H9 (cell line): ENCODE results near the gene TGFBR3L. TPM values are rescaled to one million over a fixed set of nuclear protein-coding genes. Genes with fewer than 3 reads are reported as not detected.
A peak's percentile ranks its signal among the peaks of the same experiment; 100 is the strongest.

ENCODE experiments used
- DNase-seq: peaks from one replicate; pipeline ENCODE4 v3.0.0-alpha.2; 2017
- H2AFZ ChIP-seq: one replicate; pipeline ENCODE4 v1.6.1; 2013; ENCODE audit warnings: mild to moderate bottlenecking, low read length, control low read depth, moderate library complexity
- H2AK5ac ChIP-seq: 2 replicates; pipeline ENCODE4 v1.6.1; 2013; ENCODE audit warnings: low read length, control low read depth, mixed read lengths; ENCODE audit not compliant: insufficient read length
- H2BK120ac ChIP-seq: one replicate; pipeline ENCODE4 v1.6.1; 2013; ENCODE audit warnings: low read depth, mild to moderate bottlenecking, low read length, control low read depth, inconsistent platforms; ENCODE audit not compliant: poor library complexity, severe bottlenecking
- H2BK12ac ChIP-seq: 2 replicates; pipeline ENCODE4 v1.6.1; 2013; ENCODE audit warnings: low read length, control low read depth, mixed read lengths, low read depth; ENCODE audit not compliant: insufficient read length
- H2BK15ac ChIP-seq: 2 replicates; pipeline ENCODE4 v1.6.1; 2013; ENCODE audit warnings: low read depth, low read length, control low read depth
- H2BK20ac ChIP-seq: one replicate; pipeline ENCODE4 v1.6.1; 2013; ENCODE audit warnings: low read depth, mild to moderate bottlenecking, low read length, control low read depth, inconsistent platforms; ENCODE audit not compliant: poor library complexity, severe bottlenecking
- H2BK5ac ChIP-seq: 2 replicates; pipeline ENCODE4 v1.6.1; 2013; ENCODE audit warnings: low read length, control low read depth, mixed read lengths; ENCODE audit not compliant: insufficient read length
- H3K14ac ChIP-seq: 2 replicates; pipeline ENCODE4 v1.6.1; 2013; ENCODE audit warnings: low read length, control low read depth; ENCODE audit not compliant: insufficient read depth
- H3K18ac ChIP-seq: 2 replicates; pipeline ENCODE4 v1.6.1; 2013; ENCODE audit warnings: low read depth, mild to moderate bottlenecking, mixed read lengths, low read length, control low read depth; ENCODE audit not compliant: insufficient read length
- H3K23ac ChIP-seq: 2 replicates; pipeline ENCODE4 v1.6.1; 2013; ENCODE audit warnings: low read length, control low read depth, mixed read lengths, low read depth; ENCODE audit not compliant: insufficient read length
- H3K23me2 ChIP-seq: 2 replicates; pipeline ENCODE4 v1.6.1; 2013; ENCODE audit warnings: low read depth, mild to moderate bottlenecking, mixed read lengths, low read length, control low read depth; ENCODE audit not compliant: insufficient read length, poor library complexity, severe bottlenecking
- H3K27ac ChIP-seq: 2 replicates; pipeline ENCODE4 v1.5.1; 2013; ENCODE audit warnings: low read length, control low read depth, mixed read lengths, low read depth; ENCODE audit not compliant: insufficient read length
- H3K27me3 ChIP-seq: 2 replicates; pipeline ENCODE4 v1.6.1; 2013; ENCODE audit warnings: low read length, control low read depth, inconsistent platforms; ENCODE audit not compliant: insufficient read depth
- H3K4ac ChIP-seq: 2 replicates; pipeline ENCODE4 v1.6.1; 2013; ENCODE audit warnings: low read depth, mild to moderate bottlenecking, control low read depth, inconsistent platforms, low read length, moderate library complexity
- H3K4me1 ChIP-seq: 2 replicates; pipeline ENCODE4 v1.6.1; 2013; ENCODE audit warnings: low read length, control low read depth, inconsistent platforms; ENCODE audit not compliant: insufficient read depth
- H3K4me2 ChIP-seq: 2 replicates; pipeline ENCODE4 v1.6.1; 2013; ENCODE audit warnings: low read length, control low read depth, mixed read lengths; ENCODE audit not compliant: insufficient read length, insufficient read depth
- H3K56ac ChIP-seq: 2 replicates; pipeline ENCODE4 v1.6.1; 2013; ENCODE audit warnings: low read depth, mild to moderate bottlenecking, mixed read lengths, low read length, control low read depth; ENCODE audit not compliant: insufficient read length
- H3K79me1 ChIP-seq: 2 replicates; pipeline ENCODE4 v1.6.1; 2013; ENCODE audit warnings: low read depth, mild to moderate bottlenecking, moderate library complexity, low read length, control low read depth, inconsistent platforms; ENCODE audit not compliant: insufficient read depth, poor library complexity, severe bottlenecking
- H3K79me2 ChIP-seq: 2 replicates; pipeline ENCODE4 v1.6.1; 2013; ENCODE audit warnings: low read length, control low read depth, inconsistent platforms; ENCODE audit not compliant: insufficient read depth
- H3K9ac ChIP-seq: 2 replicates; pipeline ENCODE4 v1.6.1; 2013; ENCODE audit warnings: low read length, control low read depth, mixed read lengths; ENCODE audit not compliant: insufficient read length; ENCODE audit errors: extremely low read depth
- H3K9me3 ChIP-seq: one replicate; pipeline ENCODE4 v1.6.1; 2013; ENCODE audit warnings: low read depth, low read length, inconsistent platforms; ENCODE audit not compliant: control insufficient read depth
- H3T11ph ChIP-seq: one replicate; pipeline ENCODE4 v1.6.1; 2013; ENCODE audit warnings: mild to moderate bottlenecking, low read length, control low read depth, inconsistent platforms
- H4K20me1 ChIP-seq: one replicate; pipeline ENCODE4 v1.6.1; 2013; ENCODE audit not compliant: control insufficient read depth, insufficient read length, insufficient read depth
- H4K5ac ChIP-seq: 2 replicates; pipeline ENCODE4 v1.6.1; 2013; ENCODE audit warnings: low read depth, mild to moderate bottlenecking, mixed read lengths, low read length, control low read depth; ENCODE audit not compliant: insufficient read length
- H4K8ac ChIP-seq: replicated peaks from 2 replicates; pipeline ENCODE4 v1.6.1; 2013; ENCODE audit warnings: low read length, control low read depth, mixed read lengths, low read depth; ENCODE audit not compliant: insufficient read length
- H4K91ac ChIP-seq: 2 replicates; pipeline ENCODE4 v1.6.1; 2013; ENCODE audit warnings: low read depth, mild to moderate bottlenecking, moderate library complexity, mixed read lengths, low read length, control low read depth; ENCODE audit not compliant: insufficient read length
- H3K27ac Mint-ChIP-seq, 3 experiments: 2 replicates in 2 of 3; 3 replicates in 1 of 3; pipeline ENCODE4 v1.8.0; 2020 to 2021; ENCODE audit warnings: mixed read lengths in 3 of 3, mild to moderate bottlenecking in 1 of 3, moderate library complexity in 1 of 3
- H3K27me3 Mint-ChIP-seq: 2 replicates; pipeline ENCODE4 v1.8.0; 2021; ENCODE audit warnings: low read depth, mild to moderate bottlenecking, moderate library complexity, mixed read lengths
- H3K36me3 Mint-ChIP-seq, 3 experiments: 2 replicates in 2 of 3; 3 replicates in 1 of 3; pipeline ENCODE4 v1.8.0; 2020 to 2021; ENCODE audit warnings: low read depth in 3 of 3, mixed read lengths in 3 of 3; ENCODE audit not compliant: insufficient read depth in 1 of 3
- H3K4me1 Mint-ChIP-seq, 2 experiments: 2 replicates each; pipeline ENCODE4 v1.8.0; 2020; ENCODE audit warnings: mixed read lengths in 2 of 2
- H3K4me3 Mint-ChIP-seq, 2 experiments: 2 replicates in 1 of 2; 3 replicates in 1 of 2; pipeline ENCODE4 v1.8.0; 2020 to 2021; ENCODE audit warnings: mild to moderate bottlenecking in 2 of 2, mixed read lengths in 2 of 2, moderate library complexity in 1 of 2
- H3K9me3 Mint-ChIP-seq, 2 experiments: 2 replicates in 1 of 2; 3 replicates in 1 of 2; pipeline ENCODE4 v1.8.0; 2020; ENCODE audit warnings: mild to moderate bottlenecking in 2 of 2, mixed read lengths in 2 of 2, moderate library complexity in 1 of 2
- CTCF ChIP-seq: fragments of 200-600 bp; sonication (generic); conservative IDR thresholded peaks from 3 replicates; pipeline ENCODE4 v1.8.0; 2021; ENCODE audit warnings: antibody characterized with exemption, mild to moderate bottlenecking
- WGBS: extraction: QIAGEN DNeasy Blood & Tissue Kit; methylation state at CpG from one replicate; pipeline ENCODE4 v1.1.7; 2013; ENCODE audit warnings: missing lambda C conversion rate, low lambda C conversion rate, mixed read lengths; ENCODE audit not compliant: insufficient read length; ENCODE audit errors: extremely low coverage; 5-methylcytosine and 5-hydroxymethylcytosine counted together
- total RNA-seq: library from RNA; stranded (reverse); gene quantifications from 2 replicates; pipeline ENCODE4 v1.2.1, GENCODE V29; 2021

TGFBR3L gene
- total RNA-seq, 1 experiment from 2014 or later: 5.5 TPM

DNA sequence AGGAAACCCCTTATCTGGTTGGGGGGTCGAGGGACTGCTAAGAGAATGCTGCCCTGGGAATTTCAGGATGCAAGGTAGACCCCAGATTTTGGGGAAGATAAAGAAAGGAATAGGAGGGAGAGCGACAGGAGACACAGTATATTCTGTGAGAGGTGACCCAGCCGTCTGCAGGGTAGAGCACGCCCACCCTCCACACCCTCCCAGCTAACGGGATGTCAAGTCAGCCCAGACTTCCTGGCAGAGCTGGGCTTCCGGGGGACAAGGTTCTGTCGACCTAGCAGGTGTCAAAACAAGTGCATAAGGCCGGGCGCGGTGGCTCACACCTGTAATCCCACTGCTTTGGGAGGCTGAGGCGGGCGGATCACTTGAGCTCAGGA, 39.7 kb upstream of the TGFBR3L start:
- Histone ChIP-seq H3K9me3 (no peaks in the 10 kb centered on the region), H2AFZ (peak overlapping the region; percentile 22), H2BK12ac (no peak overlapping the region), H3K27ac (no peak overlapping the region), H2BK20ac (no peak overlapping the region), H3K9ac (no peak overlapping the region), H3K18ac (no peak overlapping the region), H3K27me3 (peaks cover 1% of the 10 kb centered on the region; the same call in 1 of the 2 replicates), H4K20me1 (no peaks in the 10 kb centered on the region), H3K14ac (no peak overlapping the region), H3K79me1 (no peaks in the 10 kb centered on the region), H4K91ac (no peak overlapping the region), H3K56ac (no peak overlapping the region), H2BK120ac (no peak overlapping the region), H3K4me1 (no peaks in the 10 kb centered on the region; the same call in 1 of the 2 replicates), H2BK15ac (no peak overlapping the region; the same call in 1 of the 2 replicates), H2AK5ac (no peak overlapping the region), H3K4ac (no peak overlapping the region), H4K5ac (no peak overlapping the region), H4K8ac (no peak overlapping the region), H2BK5ac (no peak overlapping the region), H3K4me2 (peak overlapping the region; percentile 62), H3K23ac (no peak overlapping the region), H3T11ph (no peak overlapping the region), H3K79me2 (no peaks in the 10 kb centered on the region), H3K23me2 (peaks cover 9% of the 10 kb centered on the region)
- no CpG with 5 or more reads among the region's 12 CpGs for WGBS
- Mint-ChIP-seq H3K27me3 (peaks cover 12% of the 10 kb centered on the region), H3K27ac (peak overlapping the region in 1 of 3 experiments; percentile 90; a peak in 2 of 7 replicates), H3K4me1 (peaks cover 17 to 26% of the 10 kb centered on the region in 2 experiments), H3K4me3 (peak overlapping the region; percentile 73 to 84), H3K9me3 (no peaks in the 10 kb centered on the region), H3K36me3 (peaks cover 0 to 6% (median 5%) of the 10 kb centered on the region in 3 experiments; a peak in 4 of 7 replicates)
- no peak for DNase-seq
- TF ChIP-seq CTCF: peak; percentile 24; the same call in 1 of the 3 replicates
